Body of pancreas (tissue), 4 donors: Measurements from ENCODE around the gene PCID2.

Source experiments
- POLR2A ChIP-seq, 3 donors: fragments of 450-650 bp; IDR thresholded peaks; one replicate each; pipeline ENCODE4 v1.6.1; 2016; ENCODE audit warnings: antibody characterized with exemption in 3 of 3, mild to moderate bottlenecking in 2 of 3
- TF ChIP-seq, protein P1 (sequence below), 7 experiments: fragments of 450-650 bp in 4 of 7; fragments of 200-600 bp in 3 of 7; sonication (generic) in 3 of 7; IDR thresholded peaks; one replicate each; pipeline ENCODE4 v1.5.1; 2016 to 2019; ENCODE audit warnings: antibody characterized with exemption in 7 of 7

DNA sequence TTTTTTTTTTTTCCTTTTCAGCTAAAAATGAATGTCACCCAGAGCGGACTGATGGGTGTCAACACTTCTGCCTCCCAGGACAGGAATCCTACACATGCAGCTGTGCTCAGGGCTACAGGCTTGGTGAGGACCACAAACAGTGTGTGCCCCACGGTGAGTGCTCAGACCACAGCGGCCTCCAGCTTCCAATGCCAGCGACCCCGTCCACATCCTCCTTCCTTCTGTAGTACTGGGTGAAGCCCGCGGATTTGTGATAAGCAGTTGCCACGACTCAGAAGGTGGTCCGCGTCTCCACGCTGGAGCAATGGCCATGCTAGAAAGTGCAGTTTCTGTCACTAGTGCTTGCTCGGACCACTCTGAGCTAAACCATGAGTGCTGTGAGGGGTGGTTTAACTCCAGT, 44.0 kb downstream of the PCID2 start:
- TF ChIP-seq, protein P1, sequence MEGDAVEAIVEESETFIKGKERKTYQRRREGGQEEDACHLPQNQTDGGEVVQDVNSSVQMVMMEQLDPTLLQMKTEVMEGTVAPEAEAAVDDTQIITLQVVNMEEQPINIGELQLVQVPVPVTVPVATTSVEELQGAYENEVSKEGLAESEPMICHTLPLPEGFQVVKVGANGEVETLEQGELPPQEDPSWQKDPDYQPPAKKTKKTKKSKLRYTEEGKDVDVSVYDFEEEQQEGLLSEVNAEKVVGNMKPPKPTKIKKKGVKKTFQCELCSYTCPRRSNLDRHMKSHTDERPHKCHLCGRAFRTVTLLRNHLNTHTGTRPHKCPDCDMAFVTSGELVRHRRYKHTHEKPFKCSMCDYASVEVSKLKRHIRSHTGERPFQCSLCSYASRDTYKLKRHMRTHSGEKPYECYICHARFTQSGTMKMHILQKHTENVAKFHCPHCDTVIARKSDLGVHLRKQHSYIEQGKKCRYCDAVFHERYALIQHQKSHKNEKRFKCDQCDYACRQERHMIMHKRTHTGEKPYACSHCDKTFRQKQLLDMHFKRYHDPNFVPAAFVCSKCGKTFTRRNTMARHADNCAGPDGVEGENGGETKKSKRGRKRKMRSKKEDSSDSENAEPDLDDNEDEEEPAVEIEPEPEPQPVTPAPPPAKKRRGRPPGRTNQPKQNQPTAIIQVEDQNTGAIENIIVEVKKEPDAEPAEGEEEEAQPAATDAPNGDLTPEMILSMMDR (IDR thresholded peaks at IDR 0.05): no peak
- TF ChIP-seq POLR2A (IDR thresholded peaks at IDR 0.05): no peak
